Measurements from ENCODE around the gene BRCA2.

BRCA2 gene

DNA sequence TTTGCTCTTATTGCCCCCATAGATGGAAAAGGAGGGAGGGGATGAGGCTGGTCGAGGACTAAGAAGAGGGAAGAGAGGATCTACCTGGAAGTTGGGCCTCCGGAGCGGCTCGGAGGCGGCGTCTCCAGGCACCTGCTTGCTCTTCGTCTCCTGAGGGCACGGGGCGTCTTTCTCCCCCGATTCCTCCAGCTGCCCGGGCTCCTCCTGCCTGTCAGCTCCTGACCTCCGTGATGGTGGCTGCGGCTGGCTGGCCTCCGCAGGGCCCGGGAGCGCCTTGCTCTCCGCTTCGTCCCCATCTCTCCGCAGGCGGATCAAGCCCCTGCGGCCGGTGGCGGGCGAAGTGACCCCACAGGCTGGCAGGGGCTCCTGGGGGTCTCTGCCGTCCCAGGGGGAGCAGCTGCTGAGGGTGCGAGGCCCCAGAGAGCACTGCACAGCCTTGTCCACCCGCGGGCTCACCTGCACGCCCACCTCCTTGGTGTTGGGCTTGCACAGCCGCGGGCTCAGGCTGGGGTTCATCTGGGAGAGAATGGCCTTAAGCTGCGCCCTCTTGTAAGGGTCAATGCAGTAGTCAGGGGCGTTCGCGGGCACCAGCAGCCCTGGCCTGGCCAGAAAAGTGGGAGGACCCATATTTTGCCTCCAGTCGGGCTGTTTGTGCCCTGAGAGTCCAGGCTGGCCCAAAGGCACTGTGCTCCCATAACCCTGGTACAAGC, 4.0 kb upstream of the BRCA2 start:
- H3K4me3 Mint-ChIP-seq: no peak overlapping the region
- H3K27me3 Mint-ChIP-seq (ENCODE audit: low read depth): no peaks in the 10 kb centered on the region
- TF ChIP-seq, protein P1, sequence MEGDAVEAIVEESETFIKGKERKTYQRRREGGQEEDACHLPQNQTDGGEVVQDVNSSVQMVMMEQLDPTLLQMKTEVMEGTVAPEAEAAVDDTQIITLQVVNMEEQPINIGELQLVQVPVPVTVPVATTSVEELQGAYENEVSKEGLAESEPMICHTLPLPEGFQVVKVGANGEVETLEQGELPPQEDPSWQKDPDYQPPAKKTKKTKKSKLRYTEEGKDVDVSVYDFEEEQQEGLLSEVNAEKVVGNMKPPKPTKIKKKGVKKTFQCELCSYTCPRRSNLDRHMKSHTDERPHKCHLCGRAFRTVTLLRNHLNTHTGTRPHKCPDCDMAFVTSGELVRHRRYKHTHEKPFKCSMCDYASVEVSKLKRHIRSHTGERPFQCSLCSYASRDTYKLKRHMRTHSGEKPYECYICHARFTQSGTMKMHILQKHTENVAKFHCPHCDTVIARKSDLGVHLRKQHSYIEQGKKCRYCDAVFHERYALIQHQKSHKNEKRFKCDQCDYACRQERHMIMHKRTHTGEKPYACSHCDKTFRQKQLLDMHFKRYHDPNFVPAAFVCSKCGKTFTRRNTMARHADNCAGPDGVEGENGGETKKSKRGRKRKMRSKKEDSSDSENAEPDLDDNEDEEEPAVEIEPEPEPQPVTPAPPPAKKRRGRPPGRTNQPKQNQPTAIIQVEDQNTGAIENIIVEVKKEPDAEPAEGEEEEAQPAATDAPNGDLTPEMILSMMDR (IDR thresholded peaks at IDR 0.05; ENCODE audit: unreplicated experiment in 3 of 3): no peak
- H3K4me1 Mint-ChIP-seq: no peaks in the 10 kb centered on the region
- no peaks in the 10 kb centered on the region for H3K36me3 Mint-ChIP-seq (ENCODE audit: low read depth)
- no peaks in the 10 kb centered on the region for H3K9me3 Mint-ChIP-seq
- H3K27ac Mint-ChIP-seq: no peak overlapping the region

DNA sequence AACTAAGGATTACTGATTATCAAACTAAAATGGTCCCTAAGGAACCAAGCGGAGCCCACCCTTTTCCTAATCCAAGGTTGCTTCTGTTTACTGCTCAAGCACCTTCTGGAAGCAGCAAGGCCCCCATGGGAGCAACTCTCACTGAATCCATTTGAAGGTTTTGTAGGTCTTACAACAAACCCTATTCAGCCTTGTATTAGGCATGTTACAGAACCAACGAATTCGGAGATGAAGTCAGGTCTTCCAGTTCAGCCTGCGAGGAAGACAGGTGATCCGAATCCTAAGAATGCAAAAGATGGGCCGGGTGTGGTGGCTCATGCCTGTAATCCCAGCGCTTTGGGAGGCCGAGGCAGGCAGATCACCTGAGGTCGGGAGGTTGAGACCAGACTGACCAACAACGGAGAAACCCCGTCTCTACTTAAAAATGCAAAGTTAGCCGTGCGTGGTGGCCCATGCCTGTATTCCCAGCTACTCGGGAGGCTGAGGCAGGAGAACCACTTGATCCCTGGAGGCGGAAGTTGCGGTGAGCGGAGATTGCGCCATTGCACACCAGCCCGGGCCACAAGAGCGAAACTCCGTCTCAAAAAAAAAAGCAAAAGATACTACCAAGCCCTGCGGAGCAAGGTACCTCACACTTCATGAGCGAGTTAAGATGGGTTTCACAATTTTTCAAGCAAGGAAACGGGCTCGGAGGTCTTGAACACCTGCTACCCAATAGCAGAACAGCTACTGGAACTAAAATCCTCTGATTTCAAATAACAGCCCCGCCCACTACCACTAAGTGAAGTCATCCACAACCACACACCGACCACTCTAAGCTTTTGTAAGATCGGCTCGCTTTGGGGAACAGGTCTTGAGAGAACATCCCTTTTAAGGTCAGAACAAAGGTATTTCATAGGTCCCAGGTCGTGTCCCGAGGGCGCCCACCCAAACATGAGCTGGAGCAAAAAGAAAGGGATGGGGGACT, 754 bp upstream of the BRCA2 start:
- no peaks in the 10 kb centered on the region for H3K36me3 Mint-ChIP-seq (ENCODE audit: low read depth)
- no peaks in the 10 kb centered on the region for H3K9me3 Mint-ChIP-seq
- peak overlapping the region; percentile 97 to 98 (median 97) for H3K4me3 Mint-ChIP-seq
- H3K4me1 Mint-ChIP-seq: no peaks in the 10 kb centered on the region
- TF ChIP-seq, protein P1 (IDR thresholded peaks at IDR 0.05; ENCODE audit: unreplicated experiment in 3 of 3): no peak
- H3K27me3 Mint-ChIP-seq (ENCODE audit: low read depth): no peaks in the 10 kb centered on the region
- peak overlapping the region; percentile 98 to 99 (median 99) for H3K27ac Mint-ChIP-seq

DNA sequence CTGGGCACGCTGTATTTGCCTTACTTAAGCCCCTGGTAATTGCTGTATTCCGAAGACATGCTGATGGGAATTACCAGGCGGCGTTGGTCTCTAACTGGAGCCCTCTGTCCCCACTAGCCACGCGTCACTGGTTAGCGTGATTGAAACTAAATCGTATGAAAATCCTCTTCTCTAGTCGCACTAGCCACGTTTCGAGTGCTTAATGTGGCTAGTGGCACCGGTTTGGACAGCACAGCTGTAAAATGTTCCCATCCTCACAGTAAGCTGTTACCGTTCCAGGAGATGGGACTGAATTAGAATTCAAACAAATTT, 676 bp downstream of the BRCA2 start:
- Mint-ChIP-seq H3K27me3 (ENCODE audit: low read depth) (no peaks in the 10 kb centered on the region), H3K27ac (peak overlapping the region; percentile 98 to 99 (median 99)), H3K36me3 (ENCODE audit: low read depth) (peaks cover 3% of the 10 kb centered on the region), H3K4me3 (peak overlapping the region; percentile 97 to 98 (median 97)), H3K4me1 (no peaks in the 10 kb centered on the region), H3K9me3 (no peaks in the 10 kb centered on the region)
- TF ChIP-seq, protein P1 (IDR thresholded peaks at IDR 0.05; ENCODE audit: unreplicated experiment in 3 of 3): no peak

DNA sequence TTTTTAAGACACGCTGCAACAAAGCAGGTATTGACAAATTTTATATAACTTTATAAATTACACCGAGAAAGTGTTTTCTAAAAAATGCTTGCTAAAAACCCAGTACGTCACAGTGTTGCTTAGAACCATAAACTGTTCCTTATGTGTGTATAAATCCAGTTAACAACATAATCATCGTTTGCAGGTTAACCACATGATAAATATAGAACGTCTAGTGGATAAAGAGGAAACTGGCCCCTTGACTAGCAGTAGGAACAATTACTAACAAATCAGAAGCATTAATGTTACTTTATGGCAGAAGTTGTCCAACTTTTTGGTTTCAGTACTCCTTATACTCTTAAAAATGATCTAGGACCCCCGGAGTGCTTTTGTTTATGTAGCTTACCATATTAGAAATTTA, 1.2 kb downstream of the BRCA2 start:
- peaks cover 3% of the 10 kb centered on the region for H3K36me3 Mint-ChIP-seq (ENCODE audit: low read depth)
- no peaks in the 10 kb centered on the region for H3K9me3 Mint-ChIP-seq
- TF ChIP-seq, protein P1 (IDR thresholded peaks at IDR 0.05; ENCODE audit: unreplicated experiment in 3 of 3): no peak
- H3K4me1 Mint-ChIP-seq: no peaks in the 10 kb centered on the region
- H3K4me3 Mint-ChIP-seq: peak overlapping the region; percentile 97 to 98 (median 97)
- H3K27me3 Mint-ChIP-seq (ENCODE audit: low read depth): no peaks in the 10 kb centered on the region
- H3K27ac Mint-ChIP-seq: peak overlapping the region in 1 of 3 experiments; percentile 99

DNA sequence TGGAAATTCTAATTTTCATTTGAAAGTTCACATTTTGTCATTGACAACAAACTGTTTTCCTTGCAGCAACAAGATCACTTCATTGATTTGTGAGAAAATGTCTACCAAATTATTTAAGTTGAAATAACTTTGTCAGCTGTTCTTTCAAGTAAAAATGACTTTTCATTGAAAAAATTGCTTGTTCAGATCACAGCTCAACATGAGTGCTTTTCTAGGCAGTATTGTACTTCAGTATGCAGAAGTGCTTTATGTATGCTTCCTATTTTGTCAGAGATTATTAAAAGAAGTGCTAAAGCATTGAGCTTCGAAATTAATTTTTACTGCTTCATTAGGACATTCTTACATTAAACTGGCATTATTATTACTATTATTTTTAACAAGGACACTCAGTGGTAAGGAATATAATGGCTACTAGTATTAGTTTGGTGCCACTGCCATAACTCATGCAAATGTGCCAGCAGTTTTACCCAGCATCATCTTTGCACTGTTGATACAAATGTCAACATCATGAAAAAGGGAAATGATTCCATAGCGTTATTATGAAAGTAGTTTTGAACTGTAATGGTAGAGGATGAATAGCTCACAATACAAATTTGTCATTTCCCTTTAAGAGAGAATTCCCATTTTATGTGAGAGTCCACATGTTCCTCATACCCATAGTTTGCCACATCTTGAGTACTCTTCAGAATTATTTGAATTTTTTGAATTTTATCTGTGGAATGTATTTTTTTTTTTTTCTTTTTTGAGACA, 2.6 kb downstream of the BRCA2 start:
- Mint-ChIP-seq H3K27ac (no peak overlapping the region), H3K4me1 (no peaks in the 10 kb centered on the region), H3K36me3 (ENCODE audit: low read depth) (peaks cover 13% of the 10 kb centered on the region), H3K27me3 (ENCODE audit: low read depth) (no peaks in the 10 kb centered on the region), H3K4me3 (no peak overlapping the region), H3K9me3 (no peaks in the 10 kb centered on the region)
- TF ChIP-seq, protein P1 (IDR thresholded peaks at IDR 0.05; ENCODE audit: unreplicated experiment in 3 of 3): no peak

Measured in nephron (organoid).